K562 (cell line): ENCODE measurements around the gene ADRA2A. TPM values are rescaled to one million over a fixed set of nuclear protein-coding genes. Genes with fewer than 3 reads are reported as not detected.

Source experiments
- ADNP ChIP-seq: fragments of 200-800 bp; sonication (Bioruptor generic); IDR thresholded peaks from 2 replicates; pipeline ENCODE4 v1.6.1; 2016; ENCODE audit warnings: missing genetic modification characterization, missing compliant biosample characterization
- CBFA2T2 ChIP-seq: fragments of 450-650 bp; conservative IDR thresholded peaks from 2 replicates; pipeline ENCODE4 v1.6.1; 2017; ENCODE audit warnings: mild to moderate bottlenecking
- CBX2 ChIP-seq: fragments of 200-600 bp; sonication (generic); IDR thresholded peaks from one replicate; pipeline ENCODE4 v1.6.1; 2012; ENCODE audit warnings: mild to moderate bottlenecking, low read length, inconsistent platforms; ENCODE audit not compliant: insufficient read depth, poor library complexity, severe bottlenecking
- CBX8 ChIP-seq: fragments of 200-600 bp; sonication (generic); IDR thresholded peaks from 2 replicates; pipeline ENCODE4 v1.6.1; 2012; ENCODE audit warnings: borderline replicate concordance, mixed run types, low read depth, mild to moderate bottlenecking, moderate library complexity, mixed read lengths, low read length, control low read depth, inconsistent platforms; ENCODE audit not compliant: poor library complexity, severe bottlenecking; ENCODE audit errors: extremely low read depth
- ILK ChIP-seq: fragments of 450-650 bp; IDR thresholded peaks from 2 replicates; pipeline ENCODE4 v1.6.1; 2016; ENCODE audit warnings: missing genetic modification characterization, low read depth, mild to moderate bottlenecking, missing compliant biosample characterization, moderate library complexity, borderline replicate concordance
- KLF10 ChIP-seq: fragments of 250-450 bp; sonication (Bioruptor Pico); IDR thresholded peaks from 2 replicates; pipeline ENCODE4 v1.6.1; 2021; ENCODE audit warnings: matching md5 sums
- SIRT6 ChIP-seq: IDR thresholded peaks from one replicate; pipeline ENCODE4 v1.6.1; 2012; ENCODE audit warnings: low read depth, mild to moderate bottlenecking, control low read depth, inconsistent platforms, low read length, moderate library complexity
- SMAD1 ChIP-seq: fragments of 150-350 bp; IDR thresholded peaks from 2 replicates; pipeline ENCODE4 v1.6.1; 2014; ENCODE audit warnings: low read length, low read depth; ENCODE audit not compliant: partially characterized antibody
- SMAD4 ChIP-seq: fragments of 250-450 bp; sonication (Bioruptor Pico); conservative IDR thresholded peaks from 2 replicates; pipeline ENCODE4 v1.8.0; 2021; ENCODE audit warnings: inconsistent platforms, mild to moderate bottlenecking, moderate library complexity
- SREBF2 ChIP-seq: sonication (generic); formaldehyde crosslinking; IDR thresholded peaks from 2 replicates; pipeline ENCODE4 v1.4.0; 2020; ENCODE audit warnings: mild to moderate bottlenecking, missing genetic modification reagents
- TEAD1 ChIP-seq, 2 experiments: fragments of 450-650 bp in 1 of 2; sonication (generic) in 1 of 2; formaldehyde crosslinking; IDR thresholded peaks; 2 replicates each; pipeline versions ENCODE4 v1.4.0 to v1.8.0; 2020 to 2022; ENCODE audit warnings: mild to moderate bottlenecking in 2 of 2, missing genetic modification reagents in 1 of 2
- ZNF174 ChIP-seq: fragments of 250-450 bp; sonication (Bioruptor Pico); IDR thresholded peaks from 2 replicates; pipeline ENCODE4 v1.4.0; 2020; ENCODE audit warnings: mild to moderate bottlenecking
- ZNF436 ChIP-seq: fragments of 250-450, 450-650 bp; sonication (Bioruptor Pico); formaldehyde crosslinking; IDR thresholded peaks from 2 replicates; pipeline ENCODE4 v1.7.0; 2020; ENCODE audit warnings: mild to moderate bottlenecking
- ZNF785 ChIP-seq: fragments of 250-450 bp; sonication (Bioruptor Pico); IDR thresholded peaks from 2 replicates; pipeline ENCODE4 v1.4.0; 2020; ENCODE audit warnings: mild to moderate bottlenecking
- polyA plus RNA-seq, 8 experiments: library from polyadenylated mRNA; depleted of rRNA in 4 of 8; stranded (reverse) in 5 of 8; unstranded in 3 of 8; fragments of >200 nt; fragmentation: Nextera tagmentation in 2 of 8; fragmentation: Illumina TruSeq in 1 of 8; extraction: Ambion mirVana in 2 of 8; extraction: Trizol in 1 of 8; gene quantifications; 2 replicates each; pipeline versions ENCODE4 v1.2.1 to v1.2.3, GENCODE V29; 2011 to 2014; ENCODE audit warnings: inconsistent platforms in 1 of 8, missing spikeins in 1 of 8
- total RNA-seq, 7 experiments: library from RNA; depleted of rRNA in 6 of 7; stranded (reverse); fragments of >200 nt in 6 of 7; fragmentation: Illumina TruSeq in 2 of 7; extraction: Trizol in 2 of 7; gene quantifications; 2 replicates each; pipeline versions ENCODE4 v1.2.1 to v1.2.3, GENCODE V29; 2011 to 2021; ENCODE audit warnings: low replicate concordance in 1 of 7
- TF ChIP-seq, protein P1 (sequence below): fragments of 450-650 bp; IDR thresholded peaks from 2 replicates; pipeline ENCODE4 v1.6.1; 2016
- TF ChIP-seq, protein P2 (sequence below), 2 experiments: fragments of 450-650 bp; formaldehyde crosslinking in 1 of 2; IDR thresholded peaks; 2 replicates each; pipeline versions ENCODE4 v1.4.0 to v1.6.1; 2014 to 2020; ENCODE audit warnings: mild to moderate bottlenecking in 2 of 2, borderline replicate concordance in 1 of 2, low read depth in 1 of 2
- TF ChIP-seq, protein P3 (sequence below): fragments of 250-450 bp; sonication (Bioruptor Pico); IDR thresholded peaks from 2 replicates; pipeline ENCODE4 v1.8.0; 2021; ENCODE audit warnings: moderate library complexity, mild to moderate bottlenecking, inconsistent platforms
- TF ChIP-seq, protein P4 (sequence below): fragments of 200-800 bp; sonication (Bioruptor generic); IDR thresholded peaks from 2 replicates; pipeline ENCODE4 v1.6.1; 2017; ENCODE audit warnings: missing genetic modification characterization, missing compliant biosample characterization

ADRA2A gene
- total and polyA plus RNA-seq, 9 of the 15 experiments (the other 6 are each of a cell fraction or from before 2014, with no cell fraction given), result not detected

DNA sequence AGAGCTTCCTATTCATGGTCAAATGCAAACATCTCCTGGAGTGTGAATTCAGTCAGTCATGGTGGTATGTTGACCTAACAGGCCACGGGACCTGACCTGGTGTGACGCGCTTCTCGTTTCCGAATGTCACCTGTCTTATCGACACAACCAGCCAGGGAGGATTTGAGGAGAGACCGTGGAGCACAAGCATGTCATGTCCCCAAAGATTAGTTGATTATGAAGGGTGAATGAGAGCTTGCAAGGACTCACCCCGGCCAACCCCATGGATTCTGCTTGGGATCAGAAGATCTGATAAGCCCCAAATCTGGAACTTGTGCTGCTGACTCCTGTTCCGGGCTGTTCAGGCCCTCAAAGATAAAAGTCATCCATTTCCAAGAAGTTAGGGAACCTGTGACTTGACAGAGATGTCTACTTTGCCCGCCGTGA is 10.5 kb downstream of the ADRA2A start (continued):
- TF ChIP-seq, protein P1, sequence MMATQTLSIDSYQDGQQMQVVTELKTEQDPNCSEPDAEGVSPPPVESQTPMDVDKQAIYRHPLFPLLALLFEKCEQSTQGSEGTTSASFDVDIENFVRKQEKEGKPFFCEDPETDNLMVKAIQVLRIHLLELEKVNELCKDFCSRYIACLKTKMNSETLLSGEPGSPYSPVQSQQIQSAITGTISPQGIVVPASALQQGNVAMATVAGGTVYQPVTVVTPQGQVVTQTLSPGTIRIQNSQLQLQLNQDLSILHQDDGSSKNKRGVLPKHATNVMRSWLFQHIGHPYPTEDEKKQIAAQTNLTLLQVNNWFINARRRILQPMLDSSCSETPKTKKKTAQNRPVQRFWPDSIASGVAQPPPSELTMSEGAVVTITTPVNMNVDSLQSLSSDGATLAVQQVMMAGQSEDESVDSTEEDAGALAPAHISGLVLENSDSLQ, result 0 out of 2 replicates have a peak, but pooled peaks have one; percentile 18
- TF ChIP-seq ADNP (tag) (no peak), ZNF785 (CRISPR knock-in tag) (no peak), ZNF174 (CRISPR knock-in tag) (no peak), SIRT6 (no peak), ILK (no peak), SMAD1 (no peak), CBX2 (no peak), KLF10 (CRISPR knock-in tag) (no peak), CBX8 (no peak), CBFA2T2 (peak; percentile 53), ZNF436 (no peak), SREBF2 (CRISPR knock-in tag) (no peak), TEAD1 (CRISPR knock-in tag; IDR thresholded peaks at IDR 0.05) (no peak), SMAD4 (CRISPR knock-in tag) (0 out of 2 replicates have a peak, but pooled peaks have one; percentile 35)
- TF ChIP-seq, protein P2, sequence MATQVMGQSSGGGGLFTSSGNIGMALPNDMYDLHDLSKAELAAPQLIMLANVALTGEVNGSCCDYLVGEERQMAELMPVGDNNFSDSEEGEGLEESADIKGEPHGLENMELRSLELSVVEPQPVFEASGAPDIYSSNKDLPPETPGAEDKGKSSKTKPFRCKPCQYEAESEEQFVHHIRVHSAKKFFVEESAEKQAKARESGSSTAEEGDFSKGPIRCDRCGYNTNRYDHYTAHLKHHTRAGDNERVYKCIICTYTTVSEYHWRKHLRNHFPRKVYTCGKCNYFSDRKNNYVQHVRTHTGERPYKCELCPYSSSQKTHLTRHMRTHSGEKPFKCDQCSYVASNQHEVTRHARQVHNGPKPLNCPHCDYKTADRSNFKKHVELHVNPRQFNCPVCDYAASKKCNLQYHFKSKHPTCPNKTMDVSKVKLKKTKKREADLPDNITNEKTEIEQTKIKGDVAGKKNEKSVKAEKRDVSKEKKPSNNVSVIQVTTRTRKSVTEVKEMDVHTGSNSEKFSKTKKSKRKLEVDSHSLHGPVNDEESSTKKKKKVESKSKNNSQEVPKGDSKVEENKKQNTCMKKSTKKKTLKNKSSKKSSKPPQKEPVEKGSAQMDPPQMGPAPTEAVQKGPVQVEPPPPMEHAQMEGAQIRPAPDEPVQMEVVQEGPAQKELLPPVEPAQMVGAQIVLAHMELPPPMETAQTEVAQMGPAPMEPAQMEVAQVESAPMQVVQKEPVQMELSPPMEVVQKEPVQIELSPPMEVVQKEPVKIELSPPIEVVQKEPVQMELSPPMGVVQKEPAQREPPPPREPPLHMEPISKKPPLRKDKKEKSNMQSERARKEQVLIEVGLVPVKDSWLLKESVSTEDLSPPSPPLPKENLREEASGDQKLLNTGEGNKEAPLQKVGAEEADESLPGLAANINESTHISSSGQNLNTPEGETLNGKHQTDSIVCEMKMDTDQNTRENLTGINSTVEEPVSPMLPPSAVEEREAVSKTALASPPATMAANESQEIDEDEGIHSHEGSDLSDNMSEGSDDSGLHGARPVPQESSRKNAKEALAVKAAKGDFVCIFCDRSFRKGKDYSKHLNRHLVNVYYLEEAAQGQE (IDR thresholded peaks at IDR 0.05; ENCODE audit: borderline replicate concordance), result peak; percentile 90
- TF ChIP-seq, protein P2 (CRISPR knock-in tag; IDR thresholded peaks at IDR 0.05; ENCODE audit: low read depth), result no peak
- TF ChIP-seq, protein P3, sequence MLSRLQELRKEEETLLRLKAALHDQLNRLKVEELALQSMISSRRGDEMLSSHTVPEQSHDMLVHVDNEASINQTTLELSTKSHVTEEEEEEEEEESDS (CRISPR knock-in tag), result no peak
- TF ChIP-seq, protein P4, sequence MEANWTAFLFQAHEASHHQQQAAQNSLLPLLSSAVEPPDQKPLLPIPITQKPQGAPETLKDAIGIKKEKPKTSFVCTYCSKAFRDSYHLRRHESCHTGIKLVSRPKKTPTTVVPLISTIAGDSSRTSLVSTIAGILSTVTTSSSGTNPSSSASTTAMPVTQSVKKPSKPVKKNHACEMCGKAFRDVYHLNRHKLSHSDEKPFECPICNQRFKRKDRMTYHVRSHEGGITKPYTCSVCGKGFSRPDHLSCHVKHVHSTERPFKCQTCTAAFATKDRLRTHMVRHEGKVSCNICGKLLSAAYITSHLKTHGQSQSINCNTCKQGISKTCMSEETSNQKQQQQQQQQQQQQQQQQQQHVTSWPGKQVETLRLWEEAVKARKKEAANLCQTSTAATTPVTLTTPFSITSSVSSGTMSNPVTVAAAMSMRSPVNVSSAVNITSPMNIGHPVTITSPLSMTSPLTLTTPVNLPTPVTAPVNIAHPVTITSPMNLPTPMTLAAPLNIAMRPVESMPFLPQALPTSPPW (CRISPR knock-in tag), result no peak; the same call in 1 of the 2 replicates
